HG03378 (cell line): ENCODE data around the gene AP2A2.

Experiments used
- ATAC-seq: cut with Tn5 transposase; IDR thresholded peaks from one replicate; pipeline ENCODE4 v1.9.1; 2021; ENCODE audit warnings: mild to moderate bottlenecking, moderate library complexity; ENCODE audit not compliant: unreplicated experiment

AP2A2 gene

GRCh38 chr11:925496-926301 is at the start of gene AP2A2:
TSS of gene AP2A2 (plus strand) at chr11:925870. CDS start at chr11:926022, 152 bp downstream.
- no peak for ATAC-seq

- no peak for ATAC-seq
Measured at GRCh38 chr11:876545-876944, 49.1 kb upstream of the AP2A2 start.

- ATAC-seq, result no peak
Measured at GRCh38 chr11:877565-877964, 48.1 kb upstream of the AP2A2 start.

- ATAC-seq, result no peak
Measured at GRCh38 chr11:880447-880846, 45.2 kb upstream of the AP2A2 start.

- ATAC-seq, result no peak
Measured at GRCh38 chr11:882596-882995, 43.1 kb upstream of the AP2A2 start.

- ATAC-seq, result no peak
Measured at GRCh38 chr11:883527-883926, 42.1 kb upstream of the AP2A2 start.

GRCh38 chr11:884578-885070 is 41.0 kb upstream of the AP2A2 start:
- no peak for ATAC-seq

GRCh38 chr11:886568-886967 is 39.1 kb upstream of the AP2A2 start:
- no peak for ATAC-seq

GRCh38 chr11:887589-887988 is 38.1 kb upstream of the AP2A2 start:
- ATAC-seq, result no peak

GRCh38 chr11:888310-889212 is 37.1 kb upstream of the AP2A2 start:
- no peak for ATAC-seq

GRCh38 chr11:889257-889656 is 36.4 kb upstream of the AP2A2 start:
- no peak for ATAC-seq

GRCh38 chr11:889687-890475 is 35.8 kb upstream of the AP2A2 start:
- no peak for ATAC-seq

GRCh38 chr11:890794-891540 is 34.7 kb upstream of the AP2A2 start:
- no peak for ATAC-seq

- no peak for ATAC-seq
Measured at GRCh38 chr11:893008-893654, 32.5 kb upstream of the AP2A2 start.

GRCh38 chr11:894575-895201 is 31.0 kb upstream of the AP2A2 start:
- ATAC-seq, result no peak

GRCh38 chr11:895331-896110 is 30.1 kb upstream of the AP2A2 start:
- no peak for ATAC-seq

- ATAC-seq, result no peak
Measured at GRCh38 chr11:897253-898142, 28.2 kb upstream of the AP2A2 start.

GRCh38 chr11:898143-898511 is 27.5 kb upstream of the AP2A2 start:
- ATAC-seq, result no peak
